ENCODE results near the gene HIBADH. TPM values are rescaled to one million over a fixed set of nuclear protein-coding genes. Genes with fewer than 3 reads are reported as not detected.

The HIBADH gene
- total RNA-seq, 4 donors from 2014 or later = 49.3 to 70.9 (median 58.9) TPM

DNA sequence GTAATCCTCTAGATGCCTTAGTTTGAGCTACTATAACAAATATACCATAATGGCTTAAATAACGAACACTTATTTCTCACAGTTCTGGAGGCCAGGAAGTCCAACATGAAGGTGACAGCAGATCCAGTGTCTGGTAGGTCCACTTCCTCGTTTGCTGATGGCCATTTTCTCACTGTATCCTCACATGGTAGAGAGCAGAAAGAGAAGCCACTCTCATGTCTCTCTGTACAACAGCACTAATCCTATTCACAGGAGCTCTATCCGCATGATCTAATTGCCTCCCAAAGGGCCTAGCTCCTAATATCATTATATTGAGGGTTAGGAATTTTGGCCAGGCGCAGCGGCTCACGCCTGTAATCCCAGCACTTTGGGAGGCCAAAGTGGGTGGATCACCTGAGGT lies 10.2 kb downstream of the HIBADH start:
- Histone ChIP-seq H3K27ac (no peak overlapping the region), H3K9me3 (no peaks in the 10 kb centered on the region), H3K4me3 (no peak overlapping the region), H3K36me3 (peaks cover 0 to 26% of the 10 kb centered on the region in 2 donors), H3K4me1 (no peaks in the 10 kb centered on the region), H3K27me3 (no peaks in the 10 kb centered on the region)
- no peak for ATAC-seq
- TF ChIP-seq POLR2AphosphoS5 (IDR thresholded peaks at IDR 0.05) (no peak), POLR2A (IDR thresholded peaks at IDR 0.05) (no peak), EP300 (IDR thresholded peaks at IDR 0.05) (no peak)
- TF ChIP-seq, protein P1, sequence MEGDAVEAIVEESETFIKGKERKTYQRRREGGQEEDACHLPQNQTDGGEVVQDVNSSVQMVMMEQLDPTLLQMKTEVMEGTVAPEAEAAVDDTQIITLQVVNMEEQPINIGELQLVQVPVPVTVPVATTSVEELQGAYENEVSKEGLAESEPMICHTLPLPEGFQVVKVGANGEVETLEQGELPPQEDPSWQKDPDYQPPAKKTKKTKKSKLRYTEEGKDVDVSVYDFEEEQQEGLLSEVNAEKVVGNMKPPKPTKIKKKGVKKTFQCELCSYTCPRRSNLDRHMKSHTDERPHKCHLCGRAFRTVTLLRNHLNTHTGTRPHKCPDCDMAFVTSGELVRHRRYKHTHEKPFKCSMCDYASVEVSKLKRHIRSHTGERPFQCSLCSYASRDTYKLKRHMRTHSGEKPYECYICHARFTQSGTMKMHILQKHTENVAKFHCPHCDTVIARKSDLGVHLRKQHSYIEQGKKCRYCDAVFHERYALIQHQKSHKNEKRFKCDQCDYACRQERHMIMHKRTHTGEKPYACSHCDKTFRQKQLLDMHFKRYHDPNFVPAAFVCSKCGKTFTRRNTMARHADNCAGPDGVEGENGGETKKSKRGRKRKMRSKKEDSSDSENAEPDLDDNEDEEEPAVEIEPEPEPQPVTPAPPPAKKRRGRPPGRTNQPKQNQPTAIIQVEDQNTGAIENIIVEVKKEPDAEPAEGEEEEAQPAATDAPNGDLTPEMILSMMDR (IDR thresholded peaks at IDR 0.05) = no peak
- WGBS, 2 donors (ENCODE audit: low coverage in 1 of 2) = 85 to 100% methylated on average over 2 to 3 of the region's 6 CpGs

DNA sequence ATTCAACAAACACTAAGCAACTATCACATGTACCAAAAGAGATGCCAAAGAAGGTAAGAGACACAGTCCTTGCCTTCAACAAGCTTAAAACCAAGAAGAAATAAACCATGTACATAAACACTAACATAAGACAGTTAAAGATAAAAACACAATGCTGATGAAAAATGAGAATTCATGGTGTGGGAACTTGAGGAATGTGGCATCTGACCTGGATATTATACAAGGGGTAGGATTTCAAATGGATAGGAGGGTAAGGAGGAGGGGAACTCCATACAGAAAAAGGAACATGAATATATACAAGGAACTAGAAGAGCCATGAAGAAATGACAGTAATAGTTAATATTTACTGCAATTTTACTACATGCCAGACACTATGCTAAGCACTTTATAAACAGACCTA lies 11.0 kb downstream of the HIBADH start:
- no peaks in the 10 kb centered on the region for H3K9me3 ChIP-seq
- no peak for ATAC-seq
- no peak for TF ChIP-seq POLR2A (IDR thresholded peaks at IDR 0.05)
- no peaks in the 10 kb centered on the region for H3K27me3 ChIP-seq
- no peak overlapping the region for H3K27ac ChIP-seq
- H3K4me1 ChIP-seq = no peaks in the 10 kb centered on the region
- peaks cover 0 to 35% of the 10 kb centered on the region in 2 donors for H3K36me3 ChIP-seq
- no peak overlapping the region for H3K4me3 ChIP-seq

DNA sequence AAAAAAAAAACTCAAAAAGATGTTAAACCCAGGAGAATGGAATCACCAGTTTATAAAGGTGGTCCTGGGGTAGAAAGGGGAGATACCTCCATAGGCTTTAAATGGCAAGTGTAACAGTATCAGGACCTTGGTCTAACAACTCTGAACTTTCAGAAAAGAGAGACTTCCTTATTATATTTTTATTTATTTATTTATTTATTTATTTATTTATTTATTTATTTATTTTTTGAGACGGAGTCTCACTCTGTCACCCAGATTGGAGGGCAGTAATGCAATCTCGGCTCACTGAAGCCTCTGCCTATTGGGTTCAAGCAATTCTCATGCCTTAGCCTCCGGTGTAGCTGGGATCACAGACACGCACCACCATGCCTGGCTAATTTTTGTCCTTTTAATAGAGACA lies 12.4 kb downstream of the HIBADH start:
- Histone ChIP-seq H3K36me3 (peaks cover 0 to 38% of the 10 kb centered on the region in 2 donors), H3K27ac (no peak overlapping the region), H3K4me3 (no peak overlapping the region), H3K27me3 (no peaks in the 10 kb centered on the region), H3K4me1 (no peaks in the 10 kb centered on the region), H3K9me3 (no peaks in the 10 kb centered on the region)
- ATAC-seq = no peak
- TF ChIP-seq, protein P1 (IDR thresholded peaks at IDR 0.05) = no peak
- TF ChIP-seq POLR2A (IDR thresholded peaks at IDR 0.05) (no peak), EP300 (IDR thresholded peaks at IDR 0.05) (no peak), POLR2AphosphoS5 (IDR thresholded peaks at IDR 0.05) (no peak)
- WGBS, 2 donors (ENCODE audit: low coverage in 1 of 2) = 83 to 92% methylated on average over 3 to 4 of the region's 4 CpGs

DNA sequence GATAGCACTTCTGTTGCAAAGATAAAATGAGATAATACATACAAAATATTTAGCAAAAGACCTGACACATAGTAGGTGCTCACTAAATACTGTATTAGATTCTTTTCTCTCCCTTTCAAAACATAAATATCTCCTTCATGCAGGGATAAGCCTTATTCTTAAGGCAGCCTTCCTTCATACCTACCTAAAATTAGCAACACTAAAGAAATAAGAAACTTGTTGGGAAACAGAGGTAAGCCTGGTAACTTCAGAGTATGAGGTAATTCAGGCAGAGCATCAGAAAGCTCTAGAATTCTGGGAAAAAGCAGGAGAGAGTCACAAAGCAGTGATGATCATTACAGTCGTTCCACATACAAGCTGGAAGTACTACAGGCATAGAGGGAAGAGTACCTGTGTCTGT lies 15.2 kb downstream of the HIBADH start:
- Histone ChIP-seq H3K27me3 (no peaks in the 10 kb centered on the region), H3K36me3 (peaks cover 0 to 37% of the 10 kb centered on the region in 2 donors), H3K9me3 (no peaks in the 10 kb centered on the region), H3K27ac (no peak overlapping the region), H3K4me3 (no peak overlapping the region), H3K4me1 (no peaks in the 10 kb centered on the region)
- TF ChIP-seq POLR2A (IDR thresholded peaks at IDR 0.05) (no peak), POLR2AphosphoS5 (IDR thresholded peaks at IDR 0.05) (no peak), EP300 (IDR thresholded peaks at IDR 0.05) (no peak)
- TF ChIP-seq, protein P1 (IDR thresholded peaks at IDR 0.05) = no peak
- ATAC-seq = no peak
- WGBS, 2 donors (ENCODE audit: low coverage in 1 of 2) = 67 to 90% methylated on average over 1 of the region's 1 CpG

DNA sequence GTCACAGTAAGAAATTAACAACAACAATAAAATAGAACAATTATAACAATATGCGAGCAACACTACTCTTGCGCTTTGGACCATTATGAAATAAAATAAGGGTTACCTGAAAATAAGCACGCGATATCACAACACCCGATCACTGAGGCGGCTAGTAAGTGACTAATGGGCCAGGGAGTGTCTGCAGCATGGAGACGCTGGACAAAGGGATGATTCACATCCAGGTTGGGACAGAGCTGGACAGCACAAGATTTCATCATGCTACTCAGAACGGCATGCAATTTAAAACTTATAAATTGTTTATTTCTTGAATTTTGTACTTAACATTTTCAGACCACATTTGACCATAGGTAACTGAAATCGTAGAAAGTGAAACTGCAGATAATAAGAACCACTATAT lies 15.6 kb downstream of the HIBADH start:
- no peaks in the 10 kb centered on the region for H3K4me1 ChIP-seq
- H3K27me3 ChIP-seq = no peaks in the 10 kb centered on the region
- TF ChIP-seq POLR2AphosphoS5 (IDR thresholded peaks at IDR 0.05) = no peak
- TF ChIP-seq, protein P1 (IDR thresholded peaks at IDR 0.05) = no peak
- TF ChIP-seq EP300 (IDR thresholded peaks at IDR 0.05) = no peak
- no peak for TF ChIP-seq POLR2A (IDR thresholded peaks at IDR 0.05)
- WGBS, 2 donors (ENCODE audit: low coverage in 1 of 2) = 87 to 97% methylated on average over 8 to 9 of the region's 9 CpGs
- H3K36me3 ChIP-seq = peaks cover 0 to 32% of the 10 kb centered on the region in 2 donors
- H3K27ac ChIP-seq = no peak overlapping the region
- no peak for ATAC-seq
- no peaks in the 10 kb centered on the region for H3K9me3 ChIP-seq
- no peak overlapping the region for H3K4me3 ChIP-seq
